CD4-positive, alpha-beta T cell (primary cell): ENCODE measurements around the gene PDHA1. TPM values are rescaled to one million over a fixed set of nuclear protein-coding genes. Genes with fewer than 3 reads are reported as not detected.

Experiments used
- ATAC-seq: fragments of 200-7000 bp; cut with Tn5 transposase; one replicate; pipeline ENCODE4 v1.10.0; 2022; ENCODE audit warnings: mild to moderate bottlenecking; ENCODE audit not compliant: poor library complexity
- CTCF ChIA-PET: fragments of 350-600 bp; sonication (Branson Sonifier 250); formaldehyde crosslinking; loops from one replicate; lab custom pipeline; 2021; ENCODE audit warnings: antibody characterized with exemption, inconsistent platforms; lab: Charles Lee
- POLR2A ChIA-PET: fragments of 350-600 bp; sonication (Branson Sonifier 250); formaldehyde crosslinking; loops from one replicate; lab custom pipeline; 2021; ENCODE audit warnings: antibody characterized with exemption, inconsistent platforms; lab: Charles Lee
- DNase-seq, 14 experiments: peaks; one replicate each; pipeline ENCODE4 v3.0.0-alpha.2; 2013 to 2020; ENCODE audit warnings: mixed read lengths in 2 of 14
- H3K27ac ChIP-seq, 2 donors: one replicate each; pipeline versions ENCODE4 v1.5.1 to v1.7.0; 2013; ENCODE audit warnings: low read length in 2 of 2, low read depth in 1 of 2, mild to moderate bottlenecking in 1 of 2
- H3K27me3 ChIP-seq, 2 experiments: 1 replicate in 1 of 2; 2 replicates in 1 of 2; pipeline versions ENCODE4 v1.6.1 to v1.7.0; 2013; ENCODE audit warnings: low read length in 2 of 2, control low read depth in 1 of 2, mild to moderate bottlenecking in 1 of 2, moderate library complexity in 1 of 2; ENCODE audit not compliant: insufficient read depth in 2 of 2, control insufficient read depth in 1 of 2
- H3K36me3 ChIP-seq: one replicate; pipeline ENCODE4 v1.6.1; 2013; ENCODE audit warnings: low read length, control low read depth; ENCODE audit not compliant: insufficient read depth
- H3K4me1 ChIP-seq: one replicate; pipeline ENCODE4 v1.6.1; 2013; ENCODE audit warnings: low read length, control low read depth; ENCODE audit not compliant: insufficient read depth
- H3K4me3 ChIP-seq: one replicate; pipeline ENCODE4 v1.5.1; 2013; ENCODE audit warnings: mild to moderate bottlenecking, low read length, moderate library complexity
- H3K9me3 ChIP-seq, 2 experiments: 1 replicate in 1 of 2; 2 replicates in 1 of 2; pipeline versions ENCODE4 v1.6.1 to v1.7.0; 2013; ENCODE audit warnings: low read length in 2 of 2, mild to moderate bottlenecking in 2 of 2, control low read depth in 1 of 2, moderate library complexity in 1 of 2; ENCODE audit not compliant: control insufficient read depth in 1 of 2, insufficient read depth in 1 of 2
- H3K27ac Mint-ChIP-seq: one replicate; pipeline ENCODE4 v1.8.0; 2020; ENCODE audit warnings: mixed read lengths
- H3K27me3 Mint-ChIP-seq: one replicate; pipeline ENCODE4 v1.8.0; 2021; ENCODE audit warnings: mixed read lengths
- H3K36me3 Mint-ChIP-seq: one replicate; pipeline ENCODE4 v1.8.0; 2021; ENCODE audit warnings: low read depth, mixed read lengths
- H3K4me1 Mint-ChIP-seq: one replicate; pipeline ENCODE4 v1.8.0; 2021; ENCODE audit warnings: low read depth, mixed read lengths
- H3K4me3 Mint-ChIP-seq: one replicate; pipeline ENCODE4 v1.8.0; 2020; ENCODE audit warnings: mild to moderate bottlenecking, mixed read lengths
- H3K9me3 Mint-ChIP-seq: one replicate; pipeline ENCODE4 v1.8.0; 2020; ENCODE audit warnings: mixed read lengths
- intact Hi-C, 2 experiments: fragments of 100-400 bp; cut with DNase I in 1 of 2; cut with micrococcal nuclease in 1 of 2; formaldehyde crosslinking; loops; one replicate each; pipeline versions ENCODE4 v1.15.1 to v1.9.0; 2023 to 2025; cut with DNase I, micrococcal nuclease
- total RNA-seq, 174 experiments: library from RNA in 2 of 174; stranded (reverse) in 2 of 174; gene quantifications; one replicate each; pipeline ENCODE4 v1.2.3 and lab custom pipeline; 2021 to 2026
- TF ChIP-seq, protein P1 (sequence below): fragments of 200-600 bp; IDR thresholded peaks from one replicate; pipeline ENCODE4 v1.8.0; 2022; ENCODE audit warnings: antibody characterized with exemption, mild to moderate bottlenecking

PDHA1 gene
- total RNA-seq, 2 experiments from 2014 or later = 95.8 to 99.0 TPM

DNA sequence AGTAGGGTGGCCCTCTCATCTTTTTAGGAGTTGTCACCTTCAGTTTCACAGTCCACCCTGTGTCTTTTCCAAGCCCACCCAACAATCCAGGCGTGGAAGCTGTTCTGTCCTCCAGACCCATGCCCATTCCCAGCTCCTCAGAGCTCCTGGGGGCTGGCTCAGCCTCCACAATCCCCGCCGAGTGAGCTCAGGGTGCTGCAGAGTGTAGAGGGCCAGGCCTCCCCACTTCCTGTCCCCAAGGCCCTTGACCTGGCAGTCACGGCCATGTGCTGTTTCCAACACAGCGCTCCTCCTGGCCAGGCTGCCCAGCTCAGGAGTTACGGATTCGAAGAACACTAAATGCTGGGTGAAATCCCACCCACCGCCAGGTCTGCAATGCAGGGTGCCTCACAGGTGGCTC, 31.8 kb downstream of the PDHA1 start:
- H3K27me3 Mint-ChIP-seq = no peaks in the 10 kb centered on the region
- H3K27ac Mint-ChIP-seq = no peak overlapping the region
- POLR2A ChIA-PET = no interaction called here
- CTCF ChIA-PET = no interaction called here
- H3K27me3 ChIP-seq = no peaks in the 10 kb centered on the region
- ATAC-seq (no peak), DNase-seq (no peak)
- peaks cover 9% of the 10 kb centered on the region for H3K4me1 Mint-ChIP-seq
- TF ChIP-seq, protein P1, sequence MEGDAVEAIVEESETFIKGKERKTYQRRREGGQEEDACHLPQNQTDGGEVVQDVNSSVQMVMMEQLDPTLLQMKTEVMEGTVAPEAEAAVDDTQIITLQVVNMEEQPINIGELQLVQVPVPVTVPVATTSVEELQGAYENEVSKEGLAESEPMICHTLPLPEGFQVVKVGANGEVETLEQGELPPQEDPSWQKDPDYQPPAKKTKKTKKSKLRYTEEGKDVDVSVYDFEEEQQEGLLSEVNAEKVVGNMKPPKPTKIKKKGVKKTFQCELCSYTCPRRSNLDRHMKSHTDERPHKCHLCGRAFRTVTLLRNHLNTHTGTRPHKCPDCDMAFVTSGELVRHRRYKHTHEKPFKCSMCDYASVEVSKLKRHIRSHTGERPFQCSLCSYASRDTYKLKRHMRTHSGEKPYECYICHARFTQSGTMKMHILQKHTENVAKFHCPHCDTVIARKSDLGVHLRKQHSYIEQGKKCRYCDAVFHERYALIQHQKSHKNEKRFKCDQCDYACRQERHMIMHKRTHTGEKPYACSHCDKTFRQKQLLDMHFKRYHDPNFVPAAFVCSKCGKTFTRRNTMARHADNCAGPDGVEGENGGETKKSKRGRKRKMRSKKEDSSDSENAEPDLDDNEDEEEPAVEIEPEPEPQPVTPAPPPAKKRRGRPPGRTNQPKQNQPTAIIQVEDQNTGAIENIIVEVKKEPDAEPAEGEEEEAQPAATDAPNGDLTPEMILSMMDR = no peak
- peaks cover 11% of the 10 kb centered on the region for H3K4me1 ChIP-seq
- intact Hi-C loops = loop anchor here in 1 of 2 experiments (10.0 kb wide), 1 partner anchor 159 kb away; no protein-coding TSS in a partner anchor
- H3K9me3 ChIP-seq = no peaks in the 10 kb centered on the region
- no peak overlapping the region for H3K27ac ChIP-seq
- H3K9me3 Mint-ChIP-seq = no peaks in the 10 kb centered on the region
- H3K4me3 Mint-ChIP-seq = no peak overlapping the region
- no peak overlapping the region for H3K4me3 ChIP-seq
- H3K36me3 ChIP-seq = no peaks in the 10 kb centered on the region
- no peaks in the 10 kb centered on the region for H3K36me3 Mint-ChIP-seq

DNA sequence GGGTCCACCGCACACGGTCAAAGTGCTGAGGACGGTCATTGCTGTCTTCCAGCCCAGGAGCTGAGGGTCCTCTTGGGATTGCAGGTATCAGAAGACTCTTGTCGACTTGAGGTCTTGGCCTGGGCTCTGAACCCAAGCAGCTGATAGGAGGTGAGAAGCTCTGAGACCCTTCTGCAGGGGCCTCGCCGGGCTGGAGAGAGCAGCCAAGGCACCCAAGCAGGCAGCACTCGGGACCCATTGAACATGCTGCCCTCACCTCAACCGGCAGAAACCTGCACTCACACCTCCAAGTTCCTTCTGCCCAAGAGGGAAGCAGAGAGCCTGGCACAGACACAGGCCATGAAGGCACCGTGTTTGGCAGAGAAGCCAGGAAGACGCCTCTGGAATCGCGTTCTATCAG, 34.1 kb downstream of the PDHA1 start:
- ChIA-PET POLR2A (no interaction called here), CTCF (no interaction called here)
- ATAC-seq (no peak), DNase-seq (no peak)
- TF ChIP-seq, protein P1 = no peak
- Histone ChIP-seq H3K4me3 (no peak overlapping the region), H3K27ac (no peak overlapping the region), H3K36me3 (no peaks in the 10 kb centered on the region), H3K4me1 (peaks cover 4% of the 10 kb centered on the region), H3K27me3 (no peaks in the 10 kb centered on the region), H3K9me3 (no peaks in the 10 kb centered on the region)
- intact Hi-C loops = loop anchor here in 1 of 2 experiments (10.0 kb wide), 1 partner anchor 157 kb away; no protein-coding TSS in a partner anchor
- Mint-ChIP-seq H3K4me3 (no peak overlapping the region), H3K36me3 (no peaks in the 10 kb centered on the region), H3K9me3 (no peaks in the 10 kb centered on the region), H3K27ac (no peak overlapping the region), H3K27me3 (no peaks in the 10 kb centered on the region), H3K4me1 (peaks cover 1% of the 10 kb centered on the region)

DNA sequence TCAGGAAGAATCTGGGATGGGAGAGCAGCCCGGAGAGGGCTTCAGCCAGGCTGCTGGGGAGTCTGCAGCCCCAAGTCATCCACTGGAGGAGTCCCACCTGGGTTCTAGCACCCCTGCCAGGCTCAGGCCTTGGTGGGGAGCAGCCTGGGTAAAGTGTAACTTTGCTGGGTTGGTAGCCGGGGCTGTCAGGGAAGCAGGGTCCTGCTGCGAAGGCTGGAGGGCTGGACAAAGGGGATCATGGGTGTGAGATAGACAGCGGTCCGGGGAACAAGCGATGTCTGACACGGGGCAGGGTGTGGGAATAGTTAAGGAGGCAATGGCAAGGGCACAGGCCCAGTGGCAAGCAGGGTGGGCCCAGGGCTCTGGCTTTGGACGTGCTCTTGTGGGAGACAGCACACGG, 37.6 kb downstream of the PDHA1 start:
- ChIA-PET POLR2A (no interaction called here), CTCF (no interaction called here)
- TF ChIP-seq, protein P1 = no peak
- no peak overlapping the region for H3K27ac ChIP-seq
- Mint-ChIP-seq H3K9me3 (no peaks in the 10 kb centered on the region), H3K4me1 (no peaks in the 10 kb centered on the region), H3K27ac (no peak overlapping the region), H3K4me3 (no peak overlapping the region), H3K36me3 (no peaks in the 10 kb centered on the region), H3K27me3 (no peaks in the 10 kb centered on the region)
- no peak for DNase-seq
- no peak for ATAC-seq
- no peaks in the 10 kb centered on the region for H3K9me3 ChIP-seq
- no peaks in the 10 kb centered on the region for H3K36me3 ChIP-seq
- no peaks in the 10 kb centered on the region for H3K4me1 ChIP-seq
- no peaks in the 10 kb centered on the region for H3K27me3 ChIP-seq
- no peak overlapping the region for H3K4me3 ChIP-seq
- intact Hi-C loops = no loop called here
